ENCODE results near the gene GNG8.

The GNG8 gene

GRCh38 chr19:46605356-46605821 is 30.6 kb downstream of the GNG8 start:
- in situ Hi-C loops (cut with MboI; ENCODE audit: low sequenced_read_pairs) = no loop called here

GRCh38 chr19:46604781-46605355 is 31.1 kb downstream of the GNG8 start:
- in situ Hi-C loops (cut with MboI; ENCODE audit: low sequenced_read_pairs) = no loop called here

DNA sequence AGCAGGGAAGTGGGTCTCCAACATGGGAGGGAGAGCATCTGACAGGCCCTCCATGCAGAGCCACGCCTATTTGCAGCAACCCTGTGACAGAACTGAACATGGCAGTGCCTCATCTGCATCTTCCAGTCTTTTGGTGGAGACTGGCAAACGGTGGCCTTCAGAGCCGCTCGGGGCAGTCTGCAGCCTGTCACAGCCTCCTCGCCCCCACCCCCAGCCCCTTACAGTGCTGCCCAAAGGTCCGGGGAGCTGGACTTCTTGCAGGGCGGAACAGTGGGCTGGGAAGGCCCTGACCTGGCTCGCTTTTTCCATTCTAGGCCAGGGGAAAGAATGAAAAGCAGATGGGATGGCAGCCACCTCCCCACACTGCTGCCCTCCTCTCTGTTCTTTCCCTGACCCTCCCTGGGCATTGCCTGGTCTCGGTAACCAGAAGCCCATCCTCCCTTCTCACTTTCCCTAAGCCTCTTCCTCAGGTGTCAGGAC is 32.2 kb downstream of the GNG8 start:
- in situ Hi-C loops (cut with MboI; ENCODE audit: low sequenced_read_pairs) = no loop called here

GRCh38 chr19:46603195-46603637 is 32.8 kb downstream of the GNG8 start:
- in situ Hi-C loops (cut with MboI; ENCODE audit: low sequenced_read_pairs) = no loop called here

- in situ Hi-C loops (cut with MboI; ENCODE audit: low sequenced_read_pairs) = no loop called here
These were observed 33.4 kb downstream of the GNG8 start for GRCh38 chr19:46602392-46603194.

- in situ Hi-C loops (cut with MboI; ENCODE audit: low sequenced_read_pairs) = no loop called here
These were observed 34.4 kb downstream of the GNG8 start, which contains the start of gene CALM3 for GRCh38 chr19:46601318-46602224. Gene CALM3, plus strand, starts transcription at chr19:46601330. Its CDS starts 105 bp downstream, at chr19:46601435.

GRCh38 chr19:46600384-46601317 is 35.4 kb downstream of the GNG8 start:
- in situ Hi-C loops (cut with MboI; ENCODE audit: low sequenced_read_pairs) = no loop called here

DNA sequence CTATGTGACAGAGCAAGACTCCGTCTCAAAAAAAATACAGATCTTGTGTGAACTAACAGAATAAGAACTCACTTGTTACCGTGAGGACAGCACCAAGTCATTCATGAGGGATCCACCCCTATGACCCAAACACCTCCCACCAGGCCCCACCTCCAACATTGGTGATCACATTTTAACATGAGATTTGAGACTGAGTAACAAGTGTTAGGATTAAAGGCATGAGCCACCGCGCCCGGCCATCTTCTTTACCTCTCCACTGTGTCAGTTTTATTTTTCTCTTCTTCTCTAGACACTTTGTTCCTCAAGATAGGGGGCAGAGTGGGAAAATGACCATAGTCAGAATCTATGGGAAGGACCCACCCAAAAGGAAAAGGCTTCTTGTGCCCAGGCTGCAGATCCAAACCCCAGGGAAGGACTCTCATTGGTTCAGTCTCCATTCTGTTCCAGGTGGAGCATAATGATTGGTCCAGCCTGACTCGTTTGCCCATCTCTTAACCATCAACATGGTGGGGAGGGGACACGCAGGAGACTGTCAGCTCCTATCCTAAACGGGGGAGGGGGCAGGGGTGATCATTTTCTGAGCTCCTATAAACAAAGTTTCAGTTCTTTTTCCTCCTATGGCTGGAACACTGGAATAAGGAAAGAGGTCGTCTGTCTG is 36.2 kb downstream of the GNG8 start:
- in situ Hi-C loops (cut with MboI; ENCODE audit: low sequenced_read_pairs) = no loop called here

GRCh38 chr19:46598372-46598917 is 37.6 kb downstream of the GNG8 start:
- in situ Hi-C loops (cut with MboI; ENCODE audit: low sequenced_read_pairs) = no loop called here

DNA sequence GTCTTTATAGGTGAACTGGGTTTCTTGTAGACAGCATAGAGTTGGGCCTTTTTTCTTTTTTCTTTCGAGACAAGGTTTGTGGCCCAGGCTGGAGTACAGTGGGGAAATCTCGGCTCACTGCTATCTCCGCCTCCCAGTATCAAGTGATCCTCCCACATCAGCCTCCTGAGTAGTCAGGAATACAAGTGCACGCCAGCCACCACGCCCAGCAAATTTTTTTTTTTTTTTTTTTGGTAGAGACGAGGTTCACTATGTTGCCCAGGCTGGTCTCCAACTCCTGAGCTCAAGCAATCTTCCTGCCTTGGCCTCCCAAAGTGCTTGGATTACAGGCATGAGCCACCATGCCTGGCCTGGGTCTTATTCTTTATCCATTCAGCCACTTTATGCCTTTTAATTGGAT is 40.0 kb downstream of the GNG8 start:
- in situ Hi-C loops (cut with MboI; ENCODE audit: low sequenced_read_pairs) = no loop called here

GRCh38 chr19:46591870-46592269 is 44.1 kb downstream of the GNG8 start:
- in situ Hi-C loops (cut with MboI; ENCODE audit: low sequenced_read_pairs) = no loop called here

DNA sequence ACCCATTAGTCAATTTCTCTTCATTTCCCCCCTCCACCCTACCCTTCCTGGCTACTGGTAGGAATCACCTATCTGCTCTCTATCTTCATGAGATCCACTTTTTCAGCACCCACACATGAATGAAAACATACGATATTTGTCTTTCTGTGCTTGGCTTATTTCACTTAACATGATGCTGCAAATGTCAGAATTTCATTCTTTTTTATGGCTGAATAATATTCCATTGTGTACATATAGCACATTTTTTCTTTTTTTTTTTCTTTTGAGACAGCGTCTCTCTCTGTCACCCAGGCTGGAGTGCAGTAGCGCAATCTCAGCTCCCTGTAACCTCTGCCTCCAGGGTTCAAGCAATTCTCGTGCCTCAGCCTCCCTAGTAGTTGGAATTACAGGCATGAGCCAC is 44.7 kb downstream of the GNG8 start:
- in situ Hi-C loops (cut with MboI; ENCODE audit: low sequenced_read_pairs) = no loop called here

DNA sequence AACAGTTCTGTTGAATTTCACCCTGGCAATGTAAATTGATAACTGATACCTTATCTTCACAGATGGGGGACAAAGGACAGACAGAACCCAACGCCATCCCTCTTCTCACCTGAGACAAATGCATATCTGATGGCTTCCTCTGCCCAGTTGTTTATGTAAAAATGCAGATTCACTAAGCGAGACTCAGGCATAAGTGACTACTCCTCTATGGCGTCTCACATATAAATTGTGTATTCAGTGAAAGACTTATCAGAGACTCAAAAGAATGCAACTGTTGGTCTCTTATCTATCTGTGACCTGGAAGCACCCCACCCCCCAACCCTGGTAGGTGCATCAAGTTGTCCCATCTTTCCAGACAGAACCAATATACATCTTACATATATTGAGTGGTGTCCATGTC is 48.1 kb downstream of the GNG8 start:
- in situ Hi-C loops (cut with MboI; ENCODE audit: low sequenced_read_pairs) = no loop called here

- in situ Hi-C loops (cut with MboI; ENCODE audit: low sequenced_read_pairs) = no loop called here
These were observed 49.7 kb downstream of the GNG8 start for GRCh38 chr19:46586294-46586693.

- in situ Hi-C loops (cut with MboI; ENCODE audit: low sequenced_read_pairs) = no loop called here
These were observed 50.5 kb downstream of the GNG8 start for GRCh38 chr19:46585539-46585938.
